ENCODE measurements around the gene RAB24. TPM values are rescaled to one million over a fixed set of nuclear protein-coding genes. Genes with fewer than 3 reads are reported as not detected.
"Not testable (repeated sequence)": the region's sequence is repeated elsewhere in the genome, so short reads cannot be mapped to it uniquely, and the experiment has no call there.

RAB24 gene
- total and polyA plus RNA-seq, 5 experiments from 2014 or later: 20.8 to 26.9 (median 23.3) TPM

- POLR2A ChIA-PET: no interaction called here
- H3K36me3 Mint-ChIP-seq: peaks cover 4 to 87% (median 20%) of the 10 kb centered on the region in 3 donors
- no peak overlapping the region for H3K4me3 Mint-ChIP-seq
- no peak for ATAC-seq
- peak overlapping the region in 1 of 10 donors; percentile 40 for H3K27ac Mint-ChIP-seq
- H3K4me1 Mint-ChIP-seq: peaks cover 0 to 3% (median under 1%) of the 10 kb centered on the region in 4 donors
- no peak for DNase-seq
- no peaks in the 10 kb centered on the region for H3K9me3 Mint-ChIP-seq
- H3K27me3 Mint-ChIP-seq: no peaks in the 10 kb centered on the region
These were observed 32.4 kb downstream of the RAB24 start for GRCh38 chr5:177271113-177271512.

GRCh38 chr5:177270653-177271052 lies 32.9 kb downstream of the RAB24 start:
- H3K27me3 Mint-ChIP-seq: no peaks in the 10 kb centered on the region
- peaks cover 4 to 86% (median 24%) of the 10 kb centered on the region in 3 donors for H3K36me3 Mint-ChIP-seq
- no peak overlapping the region for H3K4me3 Mint-ChIP-seq
- peak overlapping the region in 2 of 10 donors; percentile 38 to 40 for H3K27ac Mint-ChIP-seq
- ATAC-seq: no peak
- H3K4me1 Mint-ChIP-seq: peaks cover 0 to 3% (median under 1%) of the 10 kb centered on the region in 4 donors
- POLR2A ChIA-PET: no interaction called here
- no peaks in the 10 kb centered on the region for H3K9me3 Mint-ChIP-seq
- DNase-seq: no peak

GRCh38 chr5:177269976-177270375 lies 33.5 kb downstream of the RAB24 start:
- H3K27ac Mint-ChIP-seq: no peak overlapping the region
- H3K4me1 Mint-ChIP-seq: peaks cover 0 to 3% (median under 1%) of the 10 kb centered on the region in 4 donors
- H3K36me3 Mint-ChIP-seq: peaks cover 4 to 85% (median 24%) of the 10 kb centered on the region in 3 donors
- POLR2A ChIA-PET: no interaction called here
- H3K4me3 Mint-ChIP-seq: no peak overlapping the region
- H3K9me3 Mint-ChIP-seq: no peaks in the 10 kb centered on the region
- H3K27me3 Mint-ChIP-seq: no peaks in the 10 kb centered on the region
- DNase-seq (no peak), ATAC-seq (no peak)

- Mint-ChIP-seq H3K4me3 (no peak overlapping the region), H3K36me3 (peaks cover 4 to 85% (median 24%) of the 10 kb centered on the region in 3 donors)
These were observed 34.2 kb downstream of the RAB24 start for GRCh38 chr5:177269232-177269895.

GRCh38 chr5:177265395-177265794 lies 38.1 kb downstream of the RAB24 start:
- no peak for DNase-seq
- peaks cover 0 to 3% (median under 1%) of the 10 kb centered on the region in 4 donors for H3K4me1 Mint-ChIP-seq
- POLR2A ChIA-PET: no interaction called here
- no peak overlapping the region for H3K4me3 Mint-ChIP-seq
- peaks cover 4 to 84% (median 17%) of the 10 kb centered on the region in 3 donors for H3K36me3 Mint-ChIP-seq
- no peaks in the 10 kb centered on the region for H3K27me3 Mint-ChIP-seq
- H3K9me3 Mint-ChIP-seq: no peaks in the 10 kb centered on the region
- ATAC-seq: no peak
- peak overlapping the region in 1 of 10 donors; percentile 18 for H3K27ac Mint-ChIP-seq

More at GRCh38 chr5:177269232-177269895, 34.2 kb downstream of the RAB24 start:
- Mint-ChIP-seq H3K9me3 (no peaks in the 10 kb centered on the region), H3K27ac (no peak overlapping the region), H3K4me1 (peaks cover 0 to 3% (median under 1%) of the 10 kb centered on the region in 4 donors), H3K27me3 (no peaks in the 10 kb centered on the region)
- ATAC-seq (no peak), DNase-seq (no peak)
- POLR2A ChIA-PET: no interaction called here

GRCh38 chr5:177264178-177264577 lies 39.3 kb downstream of the RAB24 start:
- ATAC-seq (no peak), DNase-seq (no peak)
- Mint-ChIP-seq H3K4me1 (peaks cover 0 to 3% (median under 1%) of the 10 kb centered on the region in 4 donors), H3K4me3 (no peak overlapping the region), H3K27me3 (no peaks in the 10 kb centered on the region), H3K27ac (peak overlapping the region in 1 of 10 donors; percentile 27), H3K9me3 (no peaks in the 10 kb centered on the region), H3K36me3 (peaks cover 4 to 85% (median 14%) of the 10 kb centered on the region in 3 donors)
- POLR2A ChIA-PET: no interaction called here

GRCh38 chr5:177261510-177261909 lies 42.0 kb downstream of the RAB24 start:
- ATAC-seq (no peak), DNase-seq (no peak)
- Mint-ChIP-seq H3K9me3 (no peaks in the 10 kb centered on the region), H3K36me3 (peaks cover 0 to 91% (median 12%) of the 10 kb centered on the region in 3 donors), H3K27me3 (no peaks in the 10 kb centered on the region), H3K27ac (peak overlapping the region in 2 of 10 donors; percentile 3 to 50), H3K4me3 (no peak overlapping the region), H3K4me1 (peaks cover 0 to 1% (median 0%) of the 10 kb centered on the region in 4 donors)
- POLR2A ChIA-PET: no interaction called here

- H3K4me1 Mint-ChIP-seq: peaks cover 0 to 1% (median 0%) of the 10 kb centered on the region in 4 donors
- H3K4me3 Mint-ChIP-seq: no peak overlapping the region
- H3K27ac Mint-ChIP-seq: no peak overlapping the region
- H3K9me3 Mint-ChIP-seq: no peaks in the 10 kb centered on the region
- H3K36me3 Mint-ChIP-seq: peaks cover 0 to 91% (median 7%) of the 10 kb centered on the region in 3 donors
- no peaks in the 10 kb centered on the region for H3K27me3 Mint-ChIP-seq
- ATAC-seq (no peak), DNase-seq (no peak)
- POLR2A ChIA-PET: no interaction called here
These were observed 42.6 kb downstream of the RAB24 start for GRCh38 chr5:177260961-177261360.

- H3K4me3 Mint-ChIP-seq, H3K4me1 Mint-ChIP-seq, POLR2A ChIA-PET, ATAC-seq, H3K9me3 Mint-ChIP-seq, DNase-seq, H3K27me3 Mint-ChIP-seq: not testable (repeated sequence)
- H3K36me3 Mint-ChIP-seq: peaks cover 0 to 99% (median 3%) of the 10 kb centered on the region in 3 donors
- peak overlapping the region in 2 of 10 donors; percentile 50 to 61 for H3K27ac Mint-ChIP-seq
These were observed 44.8 kb downstream of the RAB24 start for GRCh38 chr5:177258711-177259110.

GRCh38 chr5:177256296-177256695 lies 47.2 kb downstream of the RAB24 start:
- no peaks in the 10 kb centered on the region for H3K9me3 Mint-ChIP-seq
- no peak overlapping the region for H3K4me3 Mint-ChIP-seq
- POLR2A ChIA-PET: interaction anchor here (0.6 kb wide), 1 partner anchor 50 kb away, joined by 5 read pairs; no protein-coding TSS in a partner anchor
- ATAC-seq (no peak), DNase-seq (no peak)
- peak overlapping the region in 6 of 10 donors; percentile 0 to 58 (median 26) for H3K27ac Mint-ChIP-seq
- H3K36me3 Mint-ChIP-seq: peaks cover 0 to 98% (median 3%) of the 10 kb centered on the region in 3 donors
- peaks cover 0 to 5% (median 2%) of the 10 kb centered on the region in 4 donors for H3K4me1 Mint-ChIP-seq
- H3K27me3 Mint-ChIP-seq: no peaks in the 10 kb centered on the region

GRCh38 chr5:177253252-177253651 lies 50.3 kb downstream of the RAB24 start:
- Mint-ChIP-seq H3K27me3 (no peaks in the 10 kb centered on the region), H3K4me1 (peaks cover 0 to 4% (median 2%) of the 10 kb centered on the region in 4 donors), H3K27ac (peak overlapping the region in 5 of 10 donors; percentile 7 to 65 (median 33)), H3K9me3 (no peaks in the 10 kb centered on the region), H3K36me3 (peaks cover 0 to 93% (median 7%) of the 10 kb centered on the region in 3 donors), H3K4me3 (no peak overlapping the region)
- ATAC-seq (no peak), DNase-seq (no peak)
- POLR2A ChIA-PET: no interaction called here
